Measurements from ENCODE around the gene CHI3L2. TPM values are rescaled to one million over a fixed set of nuclear protein-coding genes. Genes with fewer than 3 reads are reported as not detected.
"Not testable (repeated sequence)": the region's sequence is repeated elsewhere in the genome, so short reads cannot be mapped to it uniquely, and the experiment has no call there.

Gene CHI3L2
- total RNA-seq, 1 donor from 2014 or later, result under 0.01 TPM

DNA sequence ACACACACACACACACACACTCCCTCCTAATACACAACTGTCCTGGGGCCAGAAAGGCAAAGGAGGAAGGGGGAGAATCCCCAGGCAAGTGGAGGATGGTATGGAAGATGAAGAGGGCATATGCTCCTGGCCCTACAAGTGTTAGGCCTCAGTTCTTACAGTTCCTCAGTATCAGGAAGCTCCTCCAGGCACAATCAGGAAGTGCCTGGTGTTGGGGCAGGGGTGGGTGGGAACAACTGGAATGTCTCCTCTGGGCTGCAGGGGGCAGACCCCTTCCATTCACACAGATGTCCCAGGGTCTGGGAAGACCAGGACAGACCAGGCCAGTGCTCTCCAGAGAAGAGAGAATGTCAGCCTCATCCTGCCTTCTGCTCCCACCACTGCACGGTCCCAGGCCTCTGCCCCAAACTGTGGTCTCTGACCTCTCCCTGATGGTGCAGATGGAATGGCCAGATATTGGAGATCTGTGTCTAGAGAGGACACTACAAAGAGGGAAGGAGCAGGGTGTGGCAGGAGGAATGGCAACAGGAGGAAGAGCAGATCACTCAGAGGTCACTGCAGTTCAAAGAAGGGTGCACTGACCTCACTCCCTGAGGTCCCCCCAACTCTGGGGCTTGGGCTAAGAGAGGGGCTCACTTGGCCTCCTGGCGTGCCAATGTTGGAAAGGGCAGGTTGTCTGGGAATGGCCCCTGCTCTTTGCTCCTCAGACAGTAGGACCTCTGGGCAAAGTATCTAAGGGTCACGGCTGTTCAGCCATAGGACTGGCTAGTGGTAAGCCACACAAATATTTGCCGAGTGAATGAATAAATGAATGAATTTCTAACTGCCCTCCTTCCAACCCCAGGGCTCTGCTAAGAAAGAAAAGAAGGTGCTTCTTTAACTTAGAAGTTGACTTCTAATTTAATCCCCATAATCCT is 24.5 kb upstream of the CHI3L2 start:
- DNase-seq, result no peak

DNA sequence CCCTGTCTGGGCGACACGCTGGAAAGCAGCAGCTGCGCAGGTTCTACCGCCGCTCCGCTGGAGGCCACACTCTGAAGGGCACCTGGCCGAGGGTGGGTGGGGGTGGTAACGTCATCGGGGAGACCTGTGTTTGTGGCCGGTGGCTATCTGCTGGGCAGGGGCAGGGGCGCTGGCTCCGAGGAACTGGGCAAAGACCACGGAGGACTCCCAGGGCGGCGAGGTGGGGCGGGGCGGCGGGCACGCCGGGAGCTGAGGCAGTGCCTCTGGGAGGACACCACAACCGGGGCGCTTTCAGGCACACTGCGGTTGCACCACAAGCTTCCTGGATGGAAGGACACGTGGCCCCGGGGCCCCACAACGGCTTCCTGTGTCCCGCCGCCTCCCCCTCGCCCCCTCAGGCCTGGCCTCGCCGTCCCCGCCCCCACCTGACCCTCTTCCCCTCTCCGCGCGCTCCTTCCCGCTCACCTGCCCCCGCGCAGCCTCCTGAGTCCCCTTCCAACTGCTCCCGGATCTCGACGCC is 23.8 kb upstream of the CHI3L2 start:
- DNase-seq, result no peak

DNA sequence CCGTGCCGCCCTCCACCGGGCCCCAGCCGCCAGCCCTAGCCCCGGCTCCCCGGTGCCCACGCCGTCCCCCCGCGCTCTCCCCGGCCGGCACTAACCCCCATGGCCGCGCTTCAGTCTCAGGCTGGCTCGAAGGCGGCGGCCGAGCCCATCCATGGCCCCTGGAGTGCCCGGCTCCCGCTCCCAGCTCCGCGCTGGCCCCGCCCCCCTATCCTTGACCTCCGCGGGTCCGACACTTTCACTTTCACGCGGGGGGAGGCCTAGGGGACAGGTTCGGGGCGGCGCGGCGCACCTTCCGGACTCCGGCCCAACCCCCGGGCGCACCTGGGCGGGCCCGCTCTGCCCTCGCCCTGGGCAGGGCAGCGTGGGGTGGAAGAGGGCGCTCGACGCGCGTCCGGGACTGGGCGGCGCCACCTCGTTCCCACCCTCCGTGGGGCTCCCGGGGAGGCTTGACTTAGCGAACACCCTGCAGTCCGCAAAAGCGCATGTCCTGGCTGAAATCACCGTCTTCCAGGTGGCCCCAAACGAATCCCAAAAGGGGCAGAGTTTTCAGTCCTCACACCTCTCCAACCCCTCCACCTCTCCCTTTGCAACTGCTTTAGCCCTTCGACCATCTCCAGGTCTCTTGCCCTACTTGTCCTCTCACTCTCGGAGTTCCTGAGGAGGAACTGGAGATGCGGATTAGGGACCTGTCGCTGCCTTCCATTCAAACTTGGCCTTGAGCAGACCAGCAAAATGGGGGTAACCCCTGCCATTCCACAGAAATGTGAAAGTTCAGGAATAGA is 23.1 kb upstream of the CHI3L2 start:
- no peak for DNase-seq

DNA sequence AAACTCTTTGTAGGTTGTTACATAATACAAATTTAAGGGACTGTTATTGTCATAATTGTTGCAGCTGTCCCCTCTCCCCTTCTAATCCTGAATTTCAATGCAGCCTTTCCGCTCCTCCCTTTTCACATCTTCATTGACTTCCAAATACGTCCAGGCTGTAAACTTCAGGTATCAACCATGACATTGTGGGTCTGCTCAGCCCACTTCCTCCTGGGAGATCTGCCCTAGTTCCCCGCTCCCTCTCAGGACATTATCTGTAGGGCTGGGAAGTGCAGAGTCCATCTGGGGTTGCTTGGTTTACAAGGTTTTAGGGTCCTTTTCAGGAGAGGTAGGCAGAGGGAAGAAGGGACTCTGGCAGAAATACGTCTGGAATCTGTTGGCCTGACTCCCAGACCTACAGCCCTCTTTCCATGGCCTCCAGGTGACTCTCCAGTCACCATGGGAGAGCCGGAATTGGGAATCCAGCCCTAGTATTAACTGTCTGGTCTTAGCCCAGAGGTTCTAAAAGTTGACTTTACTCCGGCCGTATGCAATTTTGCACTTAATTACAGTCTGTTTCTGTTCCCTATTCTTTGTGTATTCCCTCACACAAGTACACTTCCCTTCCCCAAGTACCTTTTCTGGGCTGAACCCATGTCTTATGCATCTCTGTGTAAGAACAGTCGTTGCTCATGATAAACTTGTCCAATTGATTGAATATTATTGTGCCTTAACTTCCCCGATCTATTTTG is 22.4 kb upstream of the CHI3L2 start:
- no peak for DNase-seq

DNA sequence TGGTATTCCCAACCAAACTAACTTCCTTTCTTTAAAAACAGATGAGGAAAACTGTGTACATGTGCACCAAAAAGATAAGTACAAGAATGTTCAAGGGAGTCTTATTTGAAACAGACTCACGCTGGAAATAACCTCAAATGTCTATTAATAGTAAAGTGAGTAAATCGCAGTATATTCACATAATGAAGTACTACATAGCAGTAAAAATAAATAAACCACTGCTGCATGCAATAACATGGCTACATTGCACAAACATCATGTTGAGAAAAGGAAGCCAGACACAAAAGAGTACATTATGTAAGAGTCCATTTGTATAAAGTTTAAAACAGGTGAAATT is 21.8 kb upstream of the CHI3L2 start:
- no peak for DNase-seq

DNA sequence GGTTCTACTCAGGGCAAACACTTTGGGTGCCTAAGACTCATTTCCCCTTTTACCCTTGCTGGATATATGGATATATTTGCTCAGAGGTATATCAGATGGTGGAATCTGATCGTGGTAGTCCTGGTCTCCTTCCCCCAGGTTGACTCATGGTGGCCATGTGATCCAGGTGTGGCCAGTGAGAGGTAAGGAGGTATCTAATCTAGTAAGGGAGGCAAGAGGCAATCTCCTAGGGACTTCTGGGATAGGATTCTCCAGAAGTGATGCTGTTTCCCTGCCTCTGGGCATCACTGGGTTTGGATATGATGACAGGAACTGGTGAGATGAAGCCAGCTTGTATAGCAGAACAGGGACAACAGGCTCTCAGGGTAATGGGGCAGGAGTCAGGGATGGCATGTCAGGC is 18.6 kb upstream of the CHI3L2 start:
- no peak for DNase-seq

DNA sequence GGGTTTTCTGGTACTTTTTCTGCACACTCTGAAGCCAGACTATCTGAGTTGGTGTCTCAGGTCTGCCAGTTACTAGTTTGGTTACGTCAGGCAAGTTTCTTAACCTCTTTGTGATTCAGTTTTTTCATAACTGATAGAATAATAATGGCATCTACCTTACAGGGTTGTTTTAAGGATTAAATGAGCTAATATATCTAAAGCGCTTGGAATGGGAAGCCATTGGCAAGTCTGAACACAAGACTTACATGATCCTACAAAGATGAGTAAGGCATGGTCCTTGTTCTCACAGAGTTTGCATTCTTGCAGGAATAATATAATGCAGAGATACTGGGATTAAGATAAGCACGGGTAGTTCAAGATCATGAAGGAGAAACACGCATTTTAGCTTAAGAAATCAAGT is 17.9 kb upstream of the CHI3L2 start:
- no peak for DNase-seq

DNA sequence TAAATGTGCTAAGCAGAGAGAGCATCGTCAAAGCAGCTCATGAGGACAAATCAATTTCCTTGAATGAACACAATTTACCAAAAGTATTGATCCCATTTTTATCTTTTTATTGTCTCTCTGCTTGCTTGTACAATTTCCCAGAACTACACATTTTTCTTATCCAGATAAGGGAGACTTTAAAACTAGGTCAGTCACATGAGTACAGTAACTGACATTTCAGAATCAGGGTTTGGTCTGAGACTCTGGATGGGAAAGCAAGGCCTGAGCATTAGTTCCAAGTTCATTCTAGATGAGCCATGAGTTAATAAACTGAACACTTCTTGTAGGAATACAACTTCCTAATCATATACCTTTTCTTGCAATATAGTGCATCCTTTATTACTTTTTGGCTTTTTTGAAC is 15.6 kb upstream of the CHI3L2 start:
- no peak for DNase-seq

DNA sequence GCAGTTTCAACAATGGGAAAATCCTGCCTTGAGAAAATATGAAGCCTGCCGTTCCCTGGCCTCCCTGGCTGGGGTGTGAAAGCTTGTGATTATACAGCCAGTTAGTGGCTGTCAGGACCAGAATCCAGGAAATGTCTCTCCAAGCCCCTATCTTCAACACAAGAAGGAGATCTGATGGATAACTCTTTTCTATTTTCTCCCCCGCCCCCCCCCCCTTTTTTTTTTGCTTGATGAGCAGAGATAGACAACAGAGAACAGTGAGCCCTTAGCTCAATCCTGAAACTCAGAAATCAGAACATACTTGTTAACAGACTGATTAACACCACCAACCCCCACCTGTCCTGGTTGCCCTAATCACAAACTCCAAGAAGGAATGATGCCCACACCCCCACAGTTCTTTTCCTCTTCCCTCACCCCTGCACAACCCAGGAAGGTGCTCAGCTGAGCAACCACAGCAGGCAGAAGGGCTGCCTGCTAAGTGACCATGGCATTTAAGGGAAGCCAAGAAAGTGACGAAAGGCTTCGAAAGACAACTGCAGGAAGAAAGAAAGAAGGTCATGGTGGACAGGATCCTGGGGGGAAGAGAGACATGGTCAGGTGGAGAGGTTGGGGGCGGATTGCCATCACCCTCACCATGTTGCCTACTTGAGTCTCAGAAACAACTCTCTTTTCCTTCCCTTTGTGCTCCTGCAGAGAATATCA is 14.7 kb upstream of the CHI3L2 start:
- no peak for DNase-seq

DNA sequence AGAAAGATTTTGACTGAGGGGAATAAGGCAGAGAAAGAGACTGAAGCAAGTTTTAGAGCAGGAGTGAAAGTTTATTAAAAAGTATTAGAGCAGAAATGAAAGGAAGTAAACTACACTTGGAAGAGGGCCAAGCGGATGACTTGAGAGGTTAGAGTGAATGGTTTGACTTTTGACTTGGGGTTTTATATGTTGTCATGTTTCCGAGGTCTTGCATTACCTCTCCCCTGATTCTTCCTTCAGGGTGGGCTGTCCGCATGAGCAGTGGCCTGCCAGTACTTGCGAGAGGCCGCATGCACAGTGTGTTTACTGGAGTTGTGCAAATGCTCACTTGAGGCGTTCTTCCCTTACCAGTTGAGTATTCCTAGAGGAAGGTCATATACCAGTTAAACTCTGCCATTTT is 14.1 kb upstream of the CHI3L2 start:
- no peak for DNase-seq

DNA sequence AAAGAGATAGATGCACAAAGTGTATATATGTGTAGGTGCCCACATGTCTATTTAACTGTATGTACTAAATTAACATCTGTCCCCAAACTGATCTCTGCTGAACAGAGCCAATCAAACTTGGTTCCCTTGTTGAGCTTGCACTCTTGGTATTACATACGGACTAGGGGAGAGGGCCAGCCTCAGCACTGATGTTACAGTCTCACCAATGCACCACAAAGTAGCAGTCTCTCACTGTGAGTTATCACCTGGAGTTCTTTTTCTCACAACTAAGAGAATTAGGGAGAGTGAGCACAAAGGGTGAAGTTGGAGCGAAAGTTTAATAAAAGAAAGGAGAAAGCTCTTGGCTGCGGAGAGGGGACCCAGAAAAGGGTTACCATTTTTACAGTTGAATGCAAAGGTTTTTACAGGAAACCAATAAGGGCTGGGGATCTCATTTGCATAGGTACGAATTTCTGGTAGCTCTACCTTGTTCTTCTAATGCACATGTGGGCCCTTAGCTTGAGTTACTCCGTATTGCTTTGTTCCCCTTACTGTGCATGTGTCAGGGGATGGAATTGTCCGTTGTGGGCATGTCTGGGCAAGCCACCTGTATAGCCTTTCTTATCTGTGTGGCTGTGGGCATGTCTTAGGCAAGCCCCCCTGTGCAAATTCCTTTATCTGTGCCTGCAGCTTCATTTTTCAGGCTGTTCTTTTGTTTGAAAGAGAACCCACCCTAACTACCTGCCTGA is 13.3 kb upstream of the CHI3L2 start:
- DNase-seq, result no peak

DNA sequence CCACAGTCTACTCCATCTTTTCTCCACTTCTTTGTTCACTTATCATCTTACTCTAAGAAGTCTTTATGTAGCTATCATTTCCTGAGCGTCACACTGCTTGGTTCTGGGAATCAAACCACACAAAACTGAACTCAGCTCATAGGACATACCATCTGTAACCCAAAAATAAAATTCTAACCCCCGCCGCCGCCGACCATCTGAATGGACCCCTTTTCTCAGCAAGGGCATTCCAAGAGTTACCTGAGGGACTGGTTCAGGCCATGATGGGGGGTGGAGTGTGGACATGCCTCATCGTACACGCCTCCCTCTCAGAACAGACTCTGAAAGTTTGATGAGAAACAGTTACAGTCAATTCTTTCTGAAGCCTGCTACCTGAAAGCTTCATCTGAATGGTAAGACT is 12.6 kb upstream of the CHI3L2 start:
- no peak for DNase-seq

DNA sequence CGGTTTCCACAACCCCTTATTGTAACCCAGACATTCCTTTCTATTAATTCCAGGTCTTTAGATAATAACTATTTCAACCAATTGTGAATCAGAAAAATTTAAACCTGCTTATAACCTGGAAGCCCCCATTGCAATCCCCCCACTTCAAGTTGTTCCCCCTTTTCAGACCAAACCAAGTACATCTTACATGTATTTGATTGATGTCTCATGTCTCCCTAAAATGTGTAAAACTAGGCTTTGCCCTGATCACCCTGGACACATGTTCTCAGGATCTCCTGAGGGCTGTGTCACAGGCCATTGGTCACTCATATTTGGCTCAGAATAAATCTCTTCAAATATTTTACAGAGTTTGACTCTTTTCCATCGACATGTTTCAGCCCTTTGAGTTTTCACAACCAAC is 12.2 kb upstream of the CHI3L2 start:
- DNase-seq, result not testable (repeated sequence)

DNA sequence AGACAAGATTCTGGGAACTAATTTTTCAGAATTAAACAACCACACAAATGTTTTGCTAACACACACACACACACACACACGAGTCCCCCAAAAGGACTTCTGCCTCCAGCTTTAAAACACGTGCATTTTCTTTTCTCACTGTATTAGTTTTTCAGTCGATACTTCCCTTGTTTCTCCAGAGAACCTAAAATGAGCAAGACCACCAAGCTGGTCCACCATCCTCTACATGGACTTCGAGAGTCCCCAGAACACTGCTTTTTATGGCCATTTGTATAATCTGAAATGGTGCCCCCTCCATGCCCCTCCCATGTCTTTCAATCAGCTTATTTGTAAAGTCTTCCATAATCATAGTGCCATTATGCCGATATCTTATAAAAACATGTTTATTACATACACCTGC is 10.8 kb upstream of the CHI3L2 start:
- no peak for DNase-seq

DNA sequence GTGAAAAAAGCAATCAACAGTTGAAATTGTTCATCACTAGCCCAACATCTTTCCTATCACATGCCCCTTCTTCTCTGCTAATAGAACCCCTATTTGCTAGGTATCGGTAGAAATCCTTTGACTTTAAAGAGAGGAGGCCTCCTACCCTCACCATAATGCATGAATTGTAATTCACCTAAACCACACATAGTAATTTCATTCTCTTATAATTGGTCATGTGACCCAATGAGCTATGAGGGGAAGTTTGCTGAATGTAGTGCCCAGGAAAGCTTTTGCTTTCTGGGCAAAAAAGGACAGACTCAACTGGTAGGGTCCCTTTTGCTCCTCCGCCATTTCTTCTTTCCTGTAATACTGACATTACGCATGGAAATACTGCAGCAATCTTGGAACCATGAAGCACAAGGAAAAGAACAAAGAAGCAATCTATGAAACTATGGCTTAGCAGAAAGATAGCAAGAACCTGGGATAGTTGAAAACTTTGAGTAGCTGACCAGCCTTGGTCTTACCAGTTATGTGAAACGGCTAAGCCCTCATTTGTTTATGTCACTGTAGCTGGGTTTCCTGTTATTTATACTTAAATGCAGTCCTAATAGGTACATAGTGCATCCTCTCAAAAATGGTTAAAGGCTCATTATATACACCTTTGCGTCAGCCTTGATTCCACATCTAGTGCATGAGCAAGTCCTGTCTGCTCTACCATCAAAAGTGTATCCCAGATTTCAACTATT is 10.2 kb upstream of the CHI3L2 start:
- DNase-seq, result no peak

DNA sequence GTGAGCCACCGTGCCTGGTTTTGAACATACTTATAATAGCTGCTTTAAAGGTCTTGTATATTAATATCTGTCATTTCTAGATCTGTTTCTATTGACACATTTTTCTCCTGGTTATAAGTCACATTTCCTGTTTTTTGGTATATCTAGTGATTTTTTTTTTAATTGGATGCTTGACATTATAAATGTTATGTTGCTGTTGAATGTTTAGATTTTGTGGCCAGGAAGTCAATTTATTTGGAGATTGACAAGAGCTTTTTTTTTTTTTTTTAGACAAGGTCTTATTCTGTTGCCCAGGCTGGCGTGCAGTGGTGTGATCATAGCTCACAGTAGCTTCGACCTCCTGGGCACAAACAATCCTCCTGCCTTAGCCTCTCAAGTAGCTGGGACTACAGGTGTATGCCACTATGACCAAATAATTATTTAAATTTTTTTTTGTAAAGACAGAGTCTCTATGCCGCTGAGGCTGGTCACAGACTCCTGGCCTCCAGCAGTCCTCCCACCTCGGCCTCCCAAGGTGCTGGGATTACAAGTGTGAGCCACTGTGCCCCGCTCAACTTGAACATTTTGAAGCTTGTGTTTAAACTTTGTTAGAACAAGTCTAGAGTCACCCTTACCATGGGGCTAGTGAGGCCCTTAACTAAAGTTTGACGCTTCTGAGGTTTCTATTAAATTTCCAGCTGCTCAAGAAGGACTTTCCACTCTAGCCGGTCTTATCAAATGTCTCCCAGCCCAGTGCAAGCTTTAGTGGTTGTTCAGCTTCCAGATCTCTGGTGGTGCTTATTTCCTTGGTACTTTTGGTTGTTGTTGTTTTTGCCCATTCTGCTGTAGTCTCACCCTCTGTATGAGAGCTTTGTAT is 8.6 kb upstream of the CHI3L2 start:
- no peak for DNase-seq

DNA sequence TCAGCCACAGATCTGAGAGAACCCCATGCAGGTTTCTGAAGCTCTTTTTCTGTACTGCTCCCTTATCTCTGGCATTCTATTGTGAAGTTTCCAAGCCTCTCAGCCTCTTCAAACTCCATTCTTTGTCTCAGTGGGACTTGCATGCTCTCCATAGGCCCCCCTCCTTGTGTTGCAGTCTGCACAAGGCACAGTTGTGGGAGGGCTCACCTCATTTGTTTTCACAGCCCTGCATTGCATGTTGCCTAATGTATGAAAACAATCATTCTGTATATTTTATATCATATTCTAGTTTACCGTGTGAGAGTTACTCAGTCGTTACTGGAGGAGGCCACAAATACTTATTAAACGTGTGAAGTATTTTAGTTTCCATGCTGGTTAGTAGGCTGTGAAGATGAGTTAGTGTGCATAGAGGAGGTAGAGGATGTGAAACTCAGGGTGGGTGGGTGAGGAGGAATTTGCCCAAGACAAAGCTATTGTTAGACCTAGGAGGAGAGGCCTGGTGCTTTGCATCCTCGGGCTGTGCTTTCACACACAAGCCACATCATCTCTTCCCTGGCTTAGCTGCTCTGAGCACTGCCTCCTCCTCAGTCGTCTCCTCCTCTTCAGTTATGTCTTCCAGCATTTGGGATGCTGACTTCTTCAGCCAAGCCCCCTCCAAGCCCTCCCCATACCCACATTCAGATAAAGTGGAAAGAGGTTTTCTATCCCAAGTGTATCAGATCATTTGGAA is 7.8 kb upstream of the CHI3L2 start:
- no peak for DNase-seq

DNA sequence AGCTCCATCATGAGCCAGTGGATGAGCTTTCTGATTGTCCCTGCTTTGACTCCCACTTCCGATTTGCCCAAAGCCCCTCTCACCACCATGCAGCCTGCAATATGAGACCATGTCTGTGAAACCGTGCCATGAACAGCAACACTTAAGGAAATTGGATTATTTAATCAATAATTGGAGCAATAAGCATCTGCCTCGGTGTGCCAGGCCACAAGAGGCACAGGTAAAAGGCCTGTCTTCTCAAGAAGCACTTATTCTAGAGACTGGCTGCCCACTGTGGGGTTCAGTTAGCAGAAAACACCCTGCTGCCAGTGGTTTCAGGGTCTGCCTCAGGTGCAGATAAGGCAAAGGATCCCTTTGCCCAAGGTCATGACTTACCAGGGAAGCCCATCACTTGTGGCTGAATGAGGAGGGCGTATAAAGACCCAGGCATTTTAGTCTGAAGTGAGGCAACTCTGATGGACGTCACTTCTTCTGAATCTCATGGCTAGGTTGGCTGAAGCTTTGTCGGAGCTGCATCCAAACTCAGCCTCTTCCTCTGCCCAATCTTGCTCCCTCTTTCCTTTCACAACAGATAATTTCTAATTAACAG is 7.1 kb upstream of the CHI3L2 start:
- no peak for DNase-seq

DNA sequence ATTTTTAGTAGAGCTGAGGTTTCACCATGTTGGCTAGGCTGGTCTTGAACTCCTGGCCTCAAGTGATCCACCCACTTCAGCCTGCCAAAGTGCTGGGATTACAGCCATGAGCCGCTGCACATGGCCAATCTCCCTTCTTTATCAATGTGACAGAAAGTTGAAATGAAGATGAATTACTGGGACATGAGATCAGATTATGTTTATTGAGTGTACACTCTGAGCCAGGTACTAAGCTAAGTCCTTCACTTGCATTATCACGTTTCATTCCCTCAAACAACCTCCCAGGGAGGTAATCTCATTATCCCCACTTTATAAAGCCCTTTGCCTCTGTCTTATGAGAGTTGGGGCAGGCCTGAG is 6.3 kb upstream of the CHI3L2 start:
- DNase-seq, result no peak

Measured in dermis blood vessel endothelial cell (primary cell).